Measurements from ENCODE around the gene RBBP8NL. TPM values are rescaled to one million over a fixed set of nuclear protein-coding genes. Genes with fewer than 3 reads are reported as not detected.

RBBP8NL gene
- total and polyA plus RNA-seq, 2 experiments from 2014 or later, result 0.10 to 1.1 TPM

DNA sequence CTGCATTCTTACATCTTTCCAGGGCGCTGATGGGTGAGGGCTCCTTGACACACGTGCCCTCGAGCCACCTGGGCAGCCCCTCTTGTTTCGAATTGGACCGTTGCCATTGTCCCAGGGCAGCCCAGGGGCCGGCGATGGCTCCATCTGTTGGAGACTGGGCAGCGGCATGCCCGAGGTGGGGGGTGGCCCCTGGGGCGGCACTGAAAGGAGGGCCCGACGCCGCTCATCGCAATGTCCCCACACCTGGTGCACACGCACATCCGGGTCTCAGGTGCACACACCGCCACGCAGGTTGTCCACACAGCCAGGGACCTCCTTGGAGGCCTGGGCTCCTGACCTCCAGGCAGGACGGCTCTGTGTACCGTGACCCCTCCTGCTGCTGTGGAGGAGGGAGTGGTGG, 30.5 kb upstream of the RBBP8NL start:
- no peak for TF ChIP-seq NANOG (IDR thresholded peaks at IDR 0.05; ENCODE audit: borderline replicate concordance)
- TF ChIP-seq, protein P1, sequence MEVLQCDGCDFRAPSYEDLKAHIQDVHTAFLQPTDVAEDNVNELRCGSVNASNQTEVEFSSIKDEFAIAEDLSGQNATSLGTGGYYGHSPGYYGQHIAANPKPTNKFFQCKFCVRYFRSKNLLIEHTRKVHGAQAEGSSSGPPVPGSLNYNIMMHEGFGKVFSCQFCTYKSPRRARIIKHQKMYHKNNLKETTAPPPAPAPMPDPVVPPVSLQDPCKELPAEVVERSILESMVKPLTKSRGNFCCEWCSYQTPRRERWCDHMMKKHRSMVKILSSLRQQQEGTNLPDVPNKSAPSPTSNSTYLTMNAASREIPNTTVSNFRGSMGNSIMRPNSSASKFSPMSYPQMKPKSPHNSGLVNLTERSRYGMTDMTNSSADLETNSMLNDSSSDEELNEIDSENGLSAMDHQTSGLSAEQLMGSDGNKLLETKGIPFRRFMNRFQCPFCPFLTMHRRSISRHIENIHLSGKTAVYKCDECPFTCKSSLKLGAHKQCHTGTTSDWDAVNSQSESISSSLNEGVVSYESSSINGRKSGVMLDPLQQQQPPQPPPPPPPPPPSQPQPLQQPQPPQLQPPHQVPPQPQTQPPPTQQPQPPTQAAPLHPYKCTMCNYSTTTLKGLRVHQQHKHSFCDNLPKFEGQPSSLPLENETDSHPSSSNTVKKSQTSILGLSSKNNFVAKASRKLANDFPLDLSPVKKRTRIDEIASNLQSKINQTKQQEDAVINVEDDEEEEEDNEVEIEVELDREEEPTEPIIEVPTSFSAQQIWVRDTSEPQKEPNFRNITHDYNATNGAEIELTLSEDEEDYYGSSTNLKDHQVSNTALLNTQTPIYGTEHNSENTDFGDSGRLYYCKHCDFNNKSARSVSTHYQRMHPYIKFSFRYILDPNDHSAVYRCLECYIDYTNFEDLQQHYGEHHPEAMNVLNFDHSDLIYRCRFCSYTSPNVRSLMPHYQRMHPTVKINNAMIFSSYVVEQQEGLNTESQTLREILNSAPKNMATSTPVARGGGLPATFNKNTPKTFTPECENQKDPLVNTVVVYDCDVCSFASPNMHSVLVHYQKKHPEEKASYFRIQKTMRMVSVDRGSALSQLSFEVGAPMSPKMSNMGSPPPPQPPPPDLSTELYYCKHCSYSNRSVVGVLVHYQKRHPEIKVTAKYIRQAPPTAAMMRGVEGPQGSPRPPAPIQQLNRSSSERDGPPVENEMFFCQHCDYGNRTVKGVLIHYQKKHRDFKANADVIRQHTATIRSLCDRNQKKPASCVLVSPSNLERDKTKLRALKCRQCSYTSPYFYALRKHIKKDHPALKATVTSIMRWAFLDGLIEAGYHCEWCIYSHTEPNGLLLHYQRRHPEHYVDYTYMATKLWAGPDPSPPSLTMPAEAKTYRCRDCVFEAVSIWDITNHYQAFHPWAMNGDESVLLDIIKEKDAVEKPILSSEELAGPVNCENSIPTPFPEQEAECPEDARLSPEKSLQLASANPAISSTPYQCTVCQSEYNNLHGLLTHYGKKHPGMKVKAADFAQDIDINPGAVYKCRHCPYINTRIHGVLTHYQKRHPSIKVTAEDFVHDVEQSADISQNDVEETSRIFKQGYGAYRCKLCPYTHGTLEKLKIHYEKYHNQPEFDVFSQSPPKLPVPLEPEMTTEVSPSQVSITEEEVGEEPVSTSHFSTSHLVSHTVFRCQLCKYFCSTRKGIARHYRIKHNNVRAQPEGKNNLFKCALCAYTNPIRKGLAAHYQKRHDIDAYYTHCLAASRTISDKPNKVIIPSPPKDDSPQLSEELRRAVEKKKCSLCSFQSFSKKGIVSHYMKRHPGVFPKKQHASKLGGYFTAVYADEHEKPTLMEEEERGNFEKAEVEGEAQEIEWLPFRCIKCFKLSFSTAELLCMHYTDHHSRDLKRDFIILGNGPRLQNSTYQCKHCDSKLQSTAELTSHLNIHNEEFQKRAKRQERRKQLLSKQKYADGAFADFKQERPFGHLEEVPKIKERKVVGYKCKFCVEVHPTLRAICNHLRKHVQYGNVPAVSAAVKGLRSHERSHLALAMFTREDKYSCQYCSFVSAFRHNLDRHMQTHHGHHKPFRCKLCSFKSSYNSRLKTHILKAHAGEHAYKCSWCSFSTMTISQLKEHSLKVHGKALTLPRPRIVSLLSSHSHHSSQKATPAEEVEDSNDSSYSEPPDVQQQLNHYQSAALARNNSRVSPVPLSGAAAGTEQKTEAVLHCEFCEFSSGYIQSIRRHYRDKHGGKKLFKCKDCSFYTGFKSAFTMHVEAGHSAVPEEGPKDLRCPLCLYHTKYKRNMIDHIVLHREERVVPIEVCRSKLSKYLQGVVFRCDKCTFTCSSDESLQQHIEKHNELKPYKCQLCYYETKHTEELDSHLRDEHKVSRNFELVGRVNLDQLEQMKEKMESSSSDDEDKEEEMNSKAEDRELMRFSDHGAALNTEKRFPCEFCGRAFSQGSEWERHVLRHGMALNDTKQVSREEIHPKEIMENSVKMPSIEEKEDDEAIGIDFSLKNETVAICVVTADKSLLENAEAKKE (CRISPR knock-in tag; IDR thresholded peaks at IDR 0.05), result no peak
- TF ChIP-seq REST (IDR thresholded peaks at IDR 0.05; ENCODE audit: unreplicated experiment), result no peak
- no peak for TF ChIP-seq JUNB (IDR thresholded peaks at IDR 0.05; ENCODE audit: unreplicated experiment)
- no peak for TF ChIP-seq POLR2AphosphoS5 (IDR thresholded peaks at IDR 0.05; ENCODE audit: low read depth)
- TF ChIP-seq EZH2phosphoT487 (IDR thresholded peaks at IDR 0.05; ENCODE audit: unreplicated experiment), result no peak
- TF ChIP-seq ZNF331 (CRISPR knock-in tag; IDR thresholded peaks at IDR 0.05; ENCODE audit: low read depth), result no peak
- TF ChIP-seq ETS1 (IDR thresholded peaks at IDR 0.05), result no peak
- TF ChIP-seq CREB1 (CRISPR knock-in tag; IDR thresholded peaks at IDR 0.05; ENCODE audit: low read depth), result no peak
- TF ChIP-seq STAT1 (IDR thresholded peaks at IDR 0.05; ENCODE audit: unreplicated experiment), result no peak
- TF ChIP-seq EZH2 (IDR thresholded peaks at IDR 0.05; ENCODE audit: low read depth, unreplicated experiment), result no peak
- no peak for TF ChIP-seq ZNF114 (CRISPR knock-in tag; IDR thresholded peaks at IDR 0.05)
- ATAC-seq (no peak), DNase-seq (ENCODE audit: low spot score) (no peak)
- Mint-ChIP-seq H3K4me3 (no peak overlapping the region), H3K9me3 (no peaks in the 10 kb centered on the region), H3K4me1 (peaks cover 6% of the 10 kb centered on the region), H3K27me3 (ENCODE audit: insufficient read depth, low read depth, poor library complexity) (peaks cover 11% of the 10 kb centered on the region), H3K36me3 (ENCODE audit: low read depth) (no peaks in the 10 kb centered on the region), H3K27ac (no peak overlapping the region)
- Histone ChIP-seq H3K4me3 (no peak overlapping the region), H3K9me2 (ENCODE audit: insufficient read depth) (no peaks in the 10 kb centered on the region), H3K36me3 (ENCODE audit: insufficient read depth) (no peaks in the 10 kb centered on the region), H3K79me2 (replicated peaks; ENCODE audit: insufficient read depth) (no peaks in the 10 kb centered on the region), H4K20me1 (replicated peaks; ENCODE audit: insufficient read depth) (no peaks in the 10 kb centered on the region), H3F3A (replicated peaks; ENCODE audit: low read depth) (0 out of 2 replicates have a peak, but pooled peaks cover 2% of the 10 kb centered on the region), H3K27me3 (ENCODE audit: insufficient read depth) (no peaks in the 10 kb centered on the region), H3K4me2 (no peak overlapping the region), H3K4me1 (ENCODE audit: insufficient read depth) (no peaks in the 10 kb centered on the region), H2AFZ (no peak overlapping the region), H3K27ac (ENCODE audit: low read depth) (no peak overlapping the region)

All from GM23338 (cell line).